ENCODE data around the gene CDC42.
A peak's percentile ranks its signal among the peaks of the same experiment; 100 is the strongest.
"Not testable (repeated sequence)": the region's sequence is repeated elsewhere in the genome, so short reads cannot be mapped to it uniquely, and the experiment has no call there.

Gene CDC42

GRCh38 chr1:22052115-22053016 lies at the start of gene CDC42:
Gene CDC42, plus strand, starts transcription at chr1:22052709. Its CDS starts 25,770 bp downstream, at chr1:22078479.
- DNase-seq (ENCODE audit: low read depth in 2 of 2), result peak; percentile 94

GRCh38 chr1:22002875-22003274 lies 49.6 kb upstream of the CDC42 start:
- not testable (repeated sequence) for DNase-seq (ENCODE audit: low read depth in 2 of 2)

GRCh38 chr1:22003959-22004358 lies 48.5 kb upstream of the CDC42 start:
- not testable (repeated sequence) for DNase-seq (ENCODE audit: low read depth in 2 of 2)

- DNase-seq (ENCODE audit: low read depth in 2 of 2), result peak in 1 of 2 donors; percentile 34
These were observed 47.0 kb upstream of the CDC42 start for GRCh38 chr1:22005261-22006149.

- not testable (repeated sequence) for DNase-seq (ENCODE audit: low read depth in 2 of 2)
These were observed 45.8 kb upstream of the CDC42 start for GRCh38 chr1:22006736-22007135.

GRCh38 chr1:22007262-22007661 lies 45.2 kb upstream of the CDC42 start:
- DNase-seq (ENCODE audit: low read depth in 2 of 2), result not testable (repeated sequence)

GRCh38 chr1:22009566-22009965 lies 42.9 kb upstream of the CDC42 start:
- DNase-seq (ENCODE audit: low read depth in 2 of 2), result not testable (repeated sequence)

- not testable (repeated sequence) for DNase-seq (ENCODE audit: low read depth in 2 of 2)
These were observed 39.8 kb upstream of the CDC42 start for GRCh38 chr1:22012752-22013151.

GRCh38 chr1:22014575-22015206 lies 37.8 kb upstream of the CDC42 start:
- DNase-seq (ENCODE audit: low read depth in 2 of 2), result not testable (repeated sequence)

GRCh38 chr1:22018583-22019559 lies 33.6 kb upstream of the CDC42 start:
- DNase-seq (ENCODE audit: low read depth in 2 of 2), result peak; percentile 31 to 47

GRCh38 chr1:22021061-22021460 lies 31.4 kb upstream of the CDC42 start:
- no peak for DNase-seq (ENCODE audit: low read depth in 2 of 2)

- DNase-seq (ENCODE audit: low read depth in 2 of 2), result peak; percentile 49 to 50
These were observed 27.8 kb upstream of the CDC42 start for GRCh38 chr1:22024485-22025367.

GRCh38 chr1:22025368-22026155 lies 26.9 kb upstream of the CDC42 start:
- peak; percentile 80 to 84 for DNase-seq (ENCODE audit: low read depth in 2 of 2)

GRCh38 chr1:22026924-22027289 lies 25.6 kb upstream of the CDC42 start:
- no peak for DNase-seq (ENCODE audit: low read depth in 2 of 2)

- DNase-seq (ENCODE audit: low read depth in 2 of 2), result no peak
These were observed 22.5 kb upstream of the CDC42 start for GRCh38 chr1:22030057-22030456.

GRCh38 chr1:22030473-22030872 lies 22.0 kb upstream of the CDC42 start:
- DNase-seq (ENCODE audit: low read depth in 2 of 2), result no peak

- no peak for DNase-seq (ENCODE audit: low read depth in 2 of 2)
These were observed 21.1 kb upstream of the CDC42 start for GRCh38 chr1:22031214-22031962.

- not testable (repeated sequence) for DNase-seq (ENCODE audit: low read depth in 2 of 2)
These were observed 17.7 kb upstream of the CDC42 start for GRCh38 chr1:22034834-22035233.

Data from activated CD4-positive, alpha-beta T cell treated with anti-CD3 and anti-CD28 coated beads for 24 hours (primary cell).